Fibroblast of upper back skin (primary cell): ENCODE measurements around the gene MSL3B.

Experiments
- DNase-seq: peaks from one replicate; pipeline ENCODE4 v3.0.0-alpha.2; 2013

Gene MSL3B

DNA sequence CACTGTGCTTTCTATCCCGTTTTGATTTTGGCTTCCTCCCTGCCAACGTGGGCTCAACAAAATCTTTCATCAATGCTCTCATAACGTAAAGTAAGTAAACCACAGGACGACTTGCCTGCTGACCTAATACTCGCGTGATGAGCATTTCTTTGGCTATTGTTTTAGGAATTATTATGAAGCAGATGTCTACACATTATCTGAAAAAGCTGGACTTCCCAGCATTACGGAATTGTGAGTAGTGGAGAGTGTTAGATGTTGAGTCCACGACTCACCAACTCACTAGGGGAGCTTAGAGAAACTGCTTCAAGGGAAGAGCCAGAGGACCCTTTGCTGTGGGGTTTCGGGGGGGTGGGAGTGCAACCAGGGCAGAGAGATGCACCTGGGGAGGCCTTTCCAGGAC is 35.8 kb downstream of the MSL3B start:
- peak; percentile 46 for DNase-seq

DNA sequence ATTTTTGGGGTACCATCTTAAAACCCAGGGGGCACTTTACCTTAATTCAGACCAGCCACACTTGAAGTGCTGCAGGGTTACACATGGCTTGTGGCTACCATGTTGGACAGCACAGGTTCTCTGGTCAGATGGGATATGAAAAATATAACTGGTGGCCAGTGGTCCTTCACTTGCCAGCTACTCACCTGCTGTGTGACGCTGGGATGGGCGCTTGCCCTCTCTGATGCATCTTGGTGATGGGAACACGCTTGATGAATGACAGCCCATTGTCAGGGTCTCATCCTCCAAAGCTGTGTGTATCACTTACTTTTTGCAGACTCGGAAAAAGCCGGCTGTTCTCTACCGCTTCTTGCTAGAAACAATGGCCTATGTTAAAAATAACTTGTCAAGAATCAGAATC is 36.3 kb downstream of the MSL3B start:
- no peak for DNase-seq

DNA sequence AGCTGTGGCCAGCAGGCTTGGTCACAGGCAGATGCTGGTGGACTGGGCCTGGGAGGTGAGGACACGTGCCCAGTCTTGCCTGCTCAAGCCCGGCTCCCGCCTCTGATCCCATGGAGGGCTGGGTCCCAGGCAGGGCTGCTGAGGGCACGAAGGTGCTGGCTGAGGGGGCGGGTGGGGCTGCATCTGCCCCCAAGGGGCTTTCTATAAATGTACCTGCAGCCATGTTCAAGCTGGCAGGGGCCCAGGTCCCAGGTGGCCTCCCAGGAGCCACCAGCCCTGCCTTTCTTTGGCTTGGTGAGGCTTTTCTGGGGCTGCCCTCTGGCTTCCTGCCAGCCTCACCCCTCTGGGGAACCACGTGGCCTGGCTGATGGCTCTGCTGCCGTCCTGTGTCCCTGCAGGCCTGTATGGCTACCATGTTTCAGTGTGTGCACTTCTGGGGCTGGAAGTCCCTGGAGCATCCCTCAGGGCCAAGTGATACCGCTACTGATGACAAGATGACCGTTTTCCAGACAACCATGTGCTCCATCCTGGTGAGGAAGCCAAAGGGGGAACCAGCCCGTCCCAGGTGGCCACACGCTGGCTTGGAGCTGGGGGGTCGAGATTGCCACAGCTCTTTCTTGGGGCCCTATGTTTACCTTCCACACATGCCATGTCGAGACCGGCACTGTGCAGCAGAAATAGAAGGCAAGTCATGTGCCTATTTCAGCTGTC is 37.0 kb downstream of the MSL3B start:
- no peak for DNase-seq

DNA sequence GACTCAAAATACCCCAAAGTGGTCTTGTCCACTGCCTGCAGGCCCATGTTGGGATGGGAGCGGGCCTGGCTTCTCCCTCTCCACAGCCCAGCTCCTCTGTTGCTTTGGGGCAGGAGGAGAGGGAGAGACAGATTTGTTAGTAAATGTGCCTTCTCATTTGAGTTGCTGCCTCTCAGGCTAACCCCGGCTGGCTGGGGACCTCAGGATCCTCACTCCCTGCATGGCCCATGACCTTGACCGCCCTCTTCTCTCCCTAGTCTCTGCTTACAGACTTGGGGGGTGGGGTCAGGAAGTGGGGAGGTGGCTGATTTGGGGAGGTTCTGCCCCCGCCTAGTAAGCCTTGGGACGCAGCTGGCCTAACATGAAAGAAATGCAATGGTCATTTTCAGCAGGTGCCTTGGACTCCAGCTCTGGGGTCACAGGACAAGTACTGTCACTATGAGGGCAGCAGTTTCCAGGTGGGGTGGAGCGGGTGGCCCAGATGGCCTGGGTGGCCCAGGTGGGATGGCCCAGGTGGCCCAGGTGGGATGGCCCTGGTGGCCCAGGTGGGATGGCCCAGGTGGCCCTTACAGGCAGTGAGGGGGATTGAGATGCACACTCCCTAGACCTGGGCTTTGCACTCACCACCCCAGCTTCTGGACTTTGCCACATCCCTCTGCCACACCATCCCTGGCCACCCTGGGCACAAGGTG is 37.9 kb downstream of the MSL3B start:
- no peak for DNase-seq

DNA sequence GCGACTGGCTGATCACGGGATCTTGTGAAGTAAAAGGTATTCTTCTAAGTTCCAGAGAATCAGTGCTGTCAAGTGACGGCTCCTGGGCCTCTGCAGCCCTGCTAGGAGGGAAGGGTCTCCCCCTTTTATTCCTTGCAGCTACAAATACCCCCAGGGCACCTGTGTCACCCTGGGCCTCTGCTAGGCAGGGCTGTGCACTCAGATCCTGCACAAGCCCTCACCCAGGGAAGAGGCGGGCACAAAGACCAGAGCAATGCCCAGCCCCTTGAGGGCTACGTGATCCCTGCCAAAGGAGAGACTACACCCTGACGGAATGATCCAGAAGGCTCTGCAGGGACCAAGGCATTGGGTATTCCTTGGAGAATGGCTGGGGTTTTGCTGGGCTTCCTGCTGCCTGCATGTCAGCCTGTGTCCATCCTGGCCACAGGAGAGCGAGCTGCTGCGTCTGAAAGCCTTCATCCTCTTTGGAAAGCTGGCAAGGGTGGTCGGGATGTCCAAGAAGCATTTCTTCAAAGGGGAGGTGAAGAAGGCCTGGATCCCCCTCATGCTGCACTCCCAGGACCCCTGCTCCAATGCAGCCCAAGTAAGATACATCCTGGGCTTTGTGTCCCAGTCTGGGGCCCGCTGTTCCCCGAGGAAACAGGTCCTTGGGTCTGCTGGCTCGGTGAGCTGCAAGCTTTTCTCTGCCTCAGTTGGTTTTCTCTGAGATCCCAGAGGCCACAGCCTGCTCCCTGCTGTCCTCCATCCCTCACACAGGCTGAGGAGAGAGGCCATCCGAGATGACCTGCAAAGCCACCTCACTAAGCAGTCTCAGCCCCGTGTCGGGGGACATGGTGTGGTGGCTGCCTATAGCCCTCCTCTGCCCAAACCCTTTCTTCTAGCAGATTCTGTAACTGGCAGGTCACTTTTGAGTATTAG is 38.7 kb downstream of the MSL3B start:
- no peak for DNase-seq

DNA sequence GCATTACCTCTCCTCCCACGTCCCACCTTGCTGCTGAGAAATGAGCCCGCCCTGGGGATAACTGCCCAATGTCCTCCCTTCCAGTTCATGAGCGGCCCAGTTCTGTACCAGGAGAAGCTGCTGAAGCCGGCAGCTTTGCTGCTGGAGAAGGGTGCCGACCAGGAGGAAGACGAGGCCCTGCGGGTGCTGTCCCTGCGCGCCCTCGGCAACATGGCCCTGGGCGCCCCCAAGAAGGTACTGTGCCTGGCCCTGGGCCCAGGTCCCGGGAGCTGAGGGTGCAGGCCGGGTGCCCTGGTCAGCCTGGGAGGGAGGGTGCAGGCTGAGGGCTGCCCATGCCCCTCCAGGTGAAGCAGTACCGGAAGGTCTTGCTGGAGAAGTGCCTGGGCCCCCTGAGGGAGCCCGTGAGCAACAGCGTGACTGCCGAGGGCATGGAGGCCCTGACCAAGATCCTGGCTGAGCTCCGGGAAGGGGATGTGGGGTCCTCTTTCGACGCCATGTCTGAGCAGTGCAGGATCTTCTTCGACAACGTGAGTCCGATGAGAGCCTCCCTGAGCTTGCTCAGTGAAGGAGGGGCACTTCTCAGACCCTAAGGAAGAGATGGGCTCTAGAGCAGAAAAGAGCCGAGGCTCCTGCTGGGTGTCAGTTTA is 39.5 kb downstream of the MSL3B start:
- DNase-seq = no peak

DNA sequence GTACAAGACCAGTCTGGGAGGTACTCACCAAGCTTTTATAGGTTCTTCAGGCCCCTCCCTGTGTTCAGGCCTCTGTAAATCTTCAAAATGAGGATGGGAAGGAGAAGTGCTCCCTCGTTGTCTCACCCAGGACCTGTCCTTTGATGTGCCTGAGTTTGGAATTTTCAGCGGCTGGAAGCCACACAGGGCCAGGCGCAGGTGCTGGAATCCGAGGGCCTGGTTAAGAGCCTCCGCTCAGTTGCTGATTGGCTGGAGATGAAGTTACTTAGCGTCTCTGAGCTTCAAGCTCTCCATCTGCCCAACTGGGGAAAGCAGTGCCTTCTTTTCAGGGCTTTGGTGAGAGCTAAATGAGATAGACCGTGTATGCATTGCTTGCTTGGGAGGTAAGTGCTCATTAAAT is 43.8 kb downstream of the MSL3B start:
- DNase-seq = no peak

DNA sequence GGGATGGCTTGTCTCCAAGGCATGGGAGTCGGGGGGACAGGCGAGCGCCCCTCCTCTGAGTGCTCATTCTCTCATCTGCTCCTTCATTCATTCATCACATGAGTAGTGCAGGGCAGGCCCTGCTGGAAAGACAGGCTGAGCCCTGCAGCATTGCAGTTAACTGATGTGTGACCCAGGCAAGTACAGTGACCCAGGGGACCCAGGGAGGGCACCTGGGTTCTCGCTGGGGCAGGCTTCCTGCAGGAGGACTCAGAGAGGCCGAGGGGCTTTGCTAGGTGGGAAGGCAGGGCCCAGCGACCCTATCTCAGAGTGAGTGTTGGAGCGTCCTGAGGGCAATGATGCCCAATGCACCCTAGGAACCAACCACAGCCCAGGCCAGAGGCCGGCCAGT is 44.5 kb downstream of the MSL3B start:
- DNase-seq = no peak

DNA sequence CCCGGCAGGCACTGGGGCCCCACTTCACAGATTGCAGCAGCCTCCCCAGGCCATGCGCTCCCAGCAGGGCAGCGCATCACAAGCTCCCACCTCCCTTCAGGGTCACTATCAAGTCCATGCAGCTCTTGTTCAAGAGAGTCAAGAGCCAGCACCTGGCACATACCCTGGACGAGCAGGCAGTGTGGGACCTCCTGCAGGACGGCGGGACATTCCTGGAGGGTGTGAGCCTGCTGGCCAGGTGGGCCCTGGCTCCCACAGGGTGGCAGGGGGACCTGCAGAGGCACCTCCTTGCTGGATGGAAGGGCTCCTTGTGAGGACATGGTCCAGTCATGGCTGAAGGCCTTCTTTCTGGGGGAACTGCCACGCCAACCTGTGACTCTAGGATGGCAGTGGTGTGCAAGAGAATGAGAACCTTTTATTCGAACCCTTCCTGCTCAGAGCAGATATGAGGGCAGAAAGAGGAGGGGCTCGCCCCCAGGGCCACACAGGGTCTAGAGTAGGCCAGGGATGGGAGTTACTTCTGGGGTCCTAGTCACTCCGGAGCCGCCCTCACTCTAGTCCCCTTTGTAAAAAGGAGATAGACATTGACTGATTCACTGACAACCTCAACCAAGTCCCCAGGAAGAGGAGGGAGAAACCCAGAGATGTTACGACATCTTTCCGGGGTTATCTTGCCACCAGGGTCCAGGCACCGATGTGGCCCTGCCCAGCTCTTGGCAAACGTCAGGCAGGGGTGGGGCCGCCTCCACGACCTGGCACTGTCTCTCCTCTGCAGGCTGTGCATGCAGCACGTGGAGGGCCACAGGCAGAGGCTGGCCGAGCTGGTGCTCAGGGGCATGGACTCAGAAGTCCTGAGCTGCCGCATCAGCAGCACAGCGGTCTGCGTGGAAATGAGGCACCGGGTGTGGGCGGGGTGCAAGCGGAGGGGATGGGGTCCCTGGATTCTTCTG is 45.1 kb downstream of the MSL3B start:
- no peak for DNase-seq

DNA sequence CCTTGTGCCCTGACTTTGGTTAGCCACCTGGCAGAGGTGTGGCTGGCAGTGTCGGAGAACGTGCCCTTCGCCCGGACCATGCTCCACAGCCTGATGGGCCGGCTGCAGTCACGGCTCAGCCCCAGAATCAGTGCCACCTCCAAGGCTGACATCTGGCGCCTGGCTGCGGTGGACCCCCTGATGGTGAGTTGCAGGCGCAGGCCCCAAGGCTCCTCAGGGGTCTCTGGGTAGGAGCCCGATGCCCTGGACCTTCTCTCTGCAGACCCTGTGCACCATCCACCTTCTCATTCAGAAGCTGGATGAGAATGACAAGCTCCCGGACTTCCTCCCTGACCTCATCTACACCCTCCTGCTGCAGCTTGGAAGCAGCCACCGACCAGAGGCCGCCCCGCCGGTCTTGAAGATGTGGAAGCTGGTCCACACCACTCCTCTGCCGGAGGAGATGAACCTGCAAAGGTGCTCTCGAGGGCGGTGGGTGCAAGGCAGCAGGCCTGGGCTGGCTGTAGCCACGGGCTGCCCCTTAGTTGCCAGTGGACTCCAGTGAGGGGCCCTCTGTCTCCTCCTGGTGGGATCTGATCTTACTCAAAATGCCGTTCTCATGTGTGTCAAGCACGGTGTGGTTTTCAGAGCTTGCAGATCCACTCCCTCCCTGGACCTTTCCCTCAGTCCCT is 46.0 kb downstream of the MSL3B start:
- no peak for DNase-seq

DNA sequence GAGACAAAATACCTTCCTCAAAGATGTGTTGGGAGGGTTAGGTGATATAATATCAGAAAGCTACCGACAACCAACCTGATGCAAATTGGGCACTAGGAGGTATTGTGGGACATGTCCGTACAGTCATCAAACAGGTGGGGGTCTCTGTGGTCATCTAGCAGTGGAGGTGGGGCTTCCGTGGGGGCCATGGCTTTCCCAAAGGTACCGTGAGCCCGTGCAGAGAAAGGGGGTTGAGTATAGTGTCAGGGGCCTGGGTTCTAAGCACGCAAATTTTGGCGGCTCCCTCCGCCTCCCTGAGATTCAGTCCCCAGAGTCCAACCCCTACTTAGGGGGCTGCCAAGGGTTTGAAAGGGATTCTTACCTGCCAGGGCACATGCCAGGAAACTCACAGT is 46.5 kb downstream of the MSL3B start:
- no peak for DNase-seq

DNA sequence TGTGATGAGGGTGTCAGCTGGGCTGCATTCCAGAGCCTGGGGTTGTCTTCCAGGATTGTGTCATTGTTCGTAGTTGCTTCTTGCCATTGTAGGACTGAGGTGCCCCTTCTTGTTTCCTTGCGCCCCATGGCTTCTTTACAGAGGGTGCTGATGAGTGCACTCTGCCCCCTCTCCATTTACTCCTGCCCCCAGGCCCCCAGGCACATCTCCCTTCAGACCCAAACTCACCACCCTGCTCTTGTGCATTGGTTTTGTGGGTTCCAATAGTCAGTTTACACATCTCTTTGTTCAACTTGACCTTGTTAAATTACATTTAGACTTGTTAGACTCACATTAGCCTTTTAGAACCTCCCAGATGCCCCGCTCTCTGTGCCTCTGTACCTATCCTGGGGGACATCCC is 47.0 kb downstream of the MSL3B start:
- no peak for DNase-seq

DNA sequence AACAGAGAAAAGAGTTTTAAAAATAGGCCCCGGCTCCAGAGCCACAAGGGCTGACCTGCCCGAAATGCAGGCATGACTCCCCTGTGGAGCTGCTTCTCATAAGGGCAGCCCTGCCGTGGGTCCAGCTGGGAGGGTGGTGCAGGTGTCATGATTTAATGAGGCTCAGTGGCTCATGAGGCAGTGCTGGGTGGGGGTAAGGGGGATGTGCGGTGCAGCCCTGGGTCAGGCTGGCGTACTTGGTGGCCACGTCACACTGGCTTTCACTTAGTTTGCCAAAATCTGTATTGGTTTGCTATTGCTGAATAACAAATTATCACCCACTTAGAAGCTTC is 47.4 kb downstream of the MSL3B start:
- DNase-seq = no peak

DNA sequence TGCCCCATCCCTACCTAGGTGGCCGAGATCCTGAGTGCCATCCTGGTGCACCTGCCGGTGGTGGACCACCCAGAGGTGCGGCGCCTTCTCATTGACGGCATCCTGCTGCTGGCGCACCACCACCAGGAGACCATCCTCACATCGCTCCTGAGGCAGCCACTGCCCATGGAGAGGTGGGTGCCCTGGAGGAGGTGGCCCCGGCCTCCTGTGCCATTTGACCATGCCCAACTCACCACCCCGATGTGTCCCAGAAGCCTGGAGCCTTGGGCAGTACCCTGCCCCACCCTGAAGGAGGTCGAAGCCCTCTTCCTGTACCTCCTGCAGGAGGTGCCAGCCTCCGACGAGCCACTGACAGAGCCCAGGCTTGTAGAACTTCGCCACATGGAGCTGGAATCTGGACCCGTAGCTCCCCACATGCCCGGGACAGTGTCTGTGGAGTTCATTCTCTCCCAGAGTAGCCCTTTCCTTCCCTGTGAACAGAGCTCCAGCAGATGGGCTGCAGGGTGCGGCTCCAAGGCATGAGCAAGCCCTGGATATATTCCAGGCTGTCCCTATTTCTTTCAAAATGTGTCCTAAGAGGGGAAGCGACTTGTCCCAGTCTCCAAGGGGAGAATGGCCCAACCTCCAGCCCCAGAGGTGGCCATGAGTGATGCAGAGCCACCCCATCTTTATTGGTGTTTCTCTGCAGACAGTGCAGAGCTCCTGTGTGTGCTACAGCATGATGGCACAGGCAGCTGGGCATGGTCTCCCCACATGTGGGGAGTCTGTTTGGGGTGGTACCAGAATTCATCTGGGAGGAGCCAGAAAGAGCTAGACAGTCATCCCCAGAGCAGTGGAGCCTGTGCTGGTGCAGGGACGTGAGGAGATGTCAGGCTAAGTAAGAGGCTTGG is 48.1 kb downstream of the MSL3B start:
- DNase-seq = no peak

DNA sequence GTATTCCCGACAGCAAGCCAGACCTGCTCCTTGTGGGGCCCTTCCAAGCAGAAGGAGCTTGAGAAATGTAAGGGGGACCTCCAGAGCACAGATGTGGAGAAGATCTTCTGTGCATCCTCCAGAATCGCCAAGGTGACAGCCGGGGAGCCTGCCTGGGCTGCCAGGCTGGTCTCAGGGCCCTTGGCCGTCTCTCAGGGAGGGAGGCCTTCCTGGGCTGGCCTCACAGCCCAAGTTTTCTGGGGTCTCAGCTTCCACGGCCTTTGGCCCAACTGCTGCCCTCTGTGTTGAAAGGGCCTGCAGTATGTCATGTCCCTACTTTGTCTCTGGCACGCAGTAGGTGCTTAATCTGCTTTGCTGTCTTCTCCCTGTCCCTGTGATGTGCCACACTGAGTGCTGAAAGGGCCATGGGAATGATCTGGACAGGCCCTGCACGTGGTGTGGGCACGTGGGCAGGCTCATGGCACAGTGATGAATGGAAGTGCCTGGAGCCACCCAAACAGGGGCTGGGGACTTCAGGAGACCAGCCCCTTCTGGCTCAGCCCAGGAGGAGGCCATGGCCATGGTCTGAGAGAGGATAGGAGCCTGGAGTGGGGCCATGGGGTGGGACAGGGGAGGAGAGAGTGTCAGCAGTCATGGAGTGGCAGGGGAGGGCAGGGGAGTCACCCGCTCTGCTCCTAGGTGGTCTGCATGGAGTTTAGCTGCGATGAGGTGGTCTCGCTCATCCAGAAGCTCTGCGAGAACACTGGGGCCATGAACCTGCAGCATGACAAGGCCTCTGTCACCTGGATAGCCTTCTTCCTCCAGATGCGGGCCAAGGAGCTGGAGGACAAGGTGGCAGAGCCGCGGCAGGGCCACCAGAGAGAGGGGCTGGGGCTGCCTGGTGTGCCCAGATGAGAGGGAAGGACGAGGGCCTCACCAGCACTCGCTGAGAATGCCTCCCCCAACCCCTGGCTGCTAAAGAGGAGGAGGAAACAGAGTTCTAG is 49.3 kb downstream of the MSL3B start:
- no peak for DNase-seq

DNA sequence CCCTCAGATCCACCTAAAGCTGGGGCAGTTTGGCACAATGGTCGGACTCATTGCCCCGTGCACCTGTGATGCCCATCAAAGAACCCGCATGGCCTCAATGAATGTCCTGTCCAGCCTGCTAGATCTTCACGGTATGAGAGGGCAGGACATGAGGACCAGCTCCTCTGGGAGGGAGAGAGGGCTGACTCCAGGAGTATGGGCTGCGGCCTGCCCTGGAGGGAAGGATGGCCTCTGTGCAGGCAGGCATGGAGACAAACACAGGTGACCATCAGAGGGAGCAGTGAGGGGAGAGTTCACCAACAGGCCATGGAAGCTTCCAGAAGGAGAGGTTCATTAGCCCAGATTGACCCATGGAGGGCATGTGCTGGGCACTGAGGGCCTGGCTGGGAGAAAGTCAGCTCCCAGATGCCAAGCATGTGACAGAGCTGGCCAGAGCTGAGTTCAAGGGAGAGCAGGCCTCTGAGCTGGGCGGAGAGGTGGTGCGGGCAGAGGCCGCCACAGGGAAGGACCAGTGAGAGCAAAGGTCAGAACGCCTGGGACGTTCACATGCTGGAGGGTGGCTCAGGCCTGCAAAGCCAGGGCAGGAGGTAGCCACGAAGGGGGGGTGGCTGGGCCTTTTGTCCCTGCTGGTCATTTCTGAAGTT is 50.1 kb downstream of the MSL3B start:
- DNase-seq = no peak

DNA sequence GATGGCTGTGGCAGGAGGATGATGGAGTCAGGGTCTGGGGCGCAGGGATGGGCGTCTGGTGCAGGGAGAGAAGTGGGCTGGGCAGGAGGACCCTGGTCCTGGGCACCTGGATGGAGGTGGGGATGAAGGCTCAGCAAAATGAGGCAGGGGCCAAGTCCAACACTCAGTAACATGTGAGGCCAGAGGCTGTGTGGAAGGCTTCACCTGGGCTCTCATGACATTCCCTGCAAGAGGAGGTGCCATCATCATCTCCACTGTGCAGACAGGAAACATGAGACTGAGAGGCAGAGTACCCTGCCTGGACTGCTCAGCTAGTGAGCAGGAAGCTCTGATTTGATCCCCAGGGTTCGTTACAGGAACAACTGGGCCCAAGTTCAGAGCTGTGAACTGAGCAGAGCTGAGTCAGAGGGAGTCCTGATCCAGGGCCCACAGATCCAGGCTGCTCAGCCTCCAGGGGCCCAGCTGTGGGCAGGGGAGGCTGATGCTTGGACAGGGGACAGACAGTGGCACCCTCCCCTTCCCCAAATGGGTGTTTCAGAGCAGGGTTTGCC is 50.8 kb downstream of the MSL3B start:
- DNase-seq = no peak

DNA sequence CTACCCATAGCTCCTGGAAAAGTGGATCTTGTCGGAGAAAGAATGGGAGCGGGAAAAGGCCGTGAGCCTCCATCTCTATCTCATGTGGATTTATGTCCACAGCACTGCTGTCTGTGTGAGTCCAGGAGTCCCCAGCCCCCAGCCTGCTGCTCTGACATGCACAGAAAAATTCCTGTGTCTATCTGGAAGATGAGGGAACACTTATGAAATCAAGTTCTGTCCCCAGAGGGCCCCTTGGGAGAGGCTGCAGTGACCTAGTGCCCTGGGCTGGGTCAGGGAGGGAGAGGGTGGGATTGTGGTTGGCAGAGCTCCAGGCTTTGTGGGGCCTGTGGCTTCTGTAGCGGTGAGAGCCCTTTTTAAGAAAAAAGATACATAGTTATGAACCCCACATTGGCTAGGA is 51.4 kb downstream of the MSL3B start:
- no peak for DNase-seq
